GM11168 (cell line): Measurements from ENCODE around the gene ZBTB24.

Source experiments
- in situ Hi-C: fragments of 300-500 bp; cut with MboI; formaldehyde crosslinking; loops from one replicate; pipeline ENCODE4 v1.12.0; 2022; ENCODE audit warnings: low sequenced_read_pairs; ENCODE audit not compliant: unreplicated experiment

ZBTB24 gene

DNA sequence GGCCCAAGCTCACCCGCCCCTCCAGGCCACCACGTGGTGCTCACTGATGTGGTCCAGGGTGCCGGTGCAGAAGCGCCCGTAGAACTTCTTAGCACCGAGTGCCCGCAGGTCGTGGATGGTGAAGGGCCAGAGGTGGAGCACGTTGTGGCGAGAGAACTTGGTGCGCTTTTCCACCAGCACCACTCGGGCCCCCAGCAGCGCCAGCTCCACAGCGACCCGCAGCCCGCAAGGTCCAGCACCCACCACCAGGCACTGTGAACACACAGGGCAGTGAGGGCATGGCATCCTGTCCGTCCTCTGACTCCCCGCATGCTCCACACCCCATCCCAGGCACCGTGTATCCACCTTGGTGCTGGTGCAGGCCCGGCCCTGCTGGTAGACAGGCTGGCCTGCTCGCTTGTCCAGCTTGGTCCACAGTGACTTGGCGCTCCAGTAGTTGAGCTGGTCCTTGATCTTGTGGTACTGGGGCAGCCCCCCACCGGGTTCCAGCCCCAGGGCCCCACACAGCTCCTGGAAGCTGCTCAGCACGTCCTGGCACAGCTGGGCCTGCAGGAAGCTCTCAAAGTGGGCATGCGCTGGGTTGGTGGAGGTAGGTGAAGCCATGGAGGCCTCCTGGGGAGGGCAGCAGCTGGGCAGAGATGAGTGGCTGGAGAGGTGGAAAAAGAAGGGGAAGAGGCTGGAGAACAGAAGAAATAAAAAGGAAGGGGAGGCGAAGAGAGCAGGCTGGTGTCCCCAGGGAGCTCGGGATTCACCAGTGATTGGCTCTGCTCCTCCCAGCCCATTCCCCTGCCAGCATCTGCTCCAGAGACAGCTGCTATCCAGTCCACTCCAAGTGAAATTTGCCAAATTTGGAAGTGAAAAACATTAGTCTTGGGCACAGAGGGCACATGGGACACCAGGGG, 29.2 kb downstream of the ZBTB24 start:
- in situ Hi-C loops, result no loop called here

DNA sequence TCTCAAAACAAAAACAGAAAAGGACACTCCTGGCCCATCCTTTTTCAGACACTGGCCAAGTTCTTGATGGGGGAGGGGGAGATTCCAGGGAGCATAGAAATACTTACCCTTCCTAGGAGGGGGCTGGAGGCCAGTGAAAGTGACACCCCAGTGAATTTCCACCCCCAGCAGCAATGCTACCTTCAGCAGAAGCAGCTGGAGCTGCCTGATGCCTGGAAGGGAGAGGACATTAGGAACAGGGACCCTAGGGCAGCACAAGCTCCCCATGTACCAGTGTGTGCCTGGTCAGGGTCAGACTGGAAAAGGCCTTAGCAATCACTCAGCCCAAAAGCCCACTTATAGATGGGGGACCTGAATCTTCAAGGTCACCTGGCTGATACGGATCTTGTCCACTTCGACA, 29.9 kb downstream of the ZBTB24 start:
- in situ Hi-C loops, result no loop called here

DNA sequence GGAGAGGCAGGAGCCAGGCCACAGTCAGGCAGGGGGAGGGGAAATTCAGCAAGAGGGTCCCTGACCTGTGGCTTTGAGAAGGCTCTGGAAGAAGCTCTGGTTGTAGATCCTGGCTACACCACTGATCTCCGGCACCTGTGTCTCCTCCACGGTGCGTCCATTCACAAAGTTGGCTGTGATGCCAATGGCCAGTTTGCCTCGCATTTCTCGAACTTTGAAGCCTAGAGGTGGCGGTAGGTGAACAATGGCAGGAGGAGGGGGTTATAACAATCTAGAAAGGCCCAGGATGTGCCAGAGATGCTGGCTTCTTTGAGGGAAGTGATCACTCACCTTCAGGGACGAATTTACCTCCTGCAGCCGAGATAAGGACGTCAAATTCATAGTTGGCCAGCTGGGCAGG, 30.8 kb downstream of the ZBTB24 start:
- in situ Hi-C loops, result no loop called here

DNA sequence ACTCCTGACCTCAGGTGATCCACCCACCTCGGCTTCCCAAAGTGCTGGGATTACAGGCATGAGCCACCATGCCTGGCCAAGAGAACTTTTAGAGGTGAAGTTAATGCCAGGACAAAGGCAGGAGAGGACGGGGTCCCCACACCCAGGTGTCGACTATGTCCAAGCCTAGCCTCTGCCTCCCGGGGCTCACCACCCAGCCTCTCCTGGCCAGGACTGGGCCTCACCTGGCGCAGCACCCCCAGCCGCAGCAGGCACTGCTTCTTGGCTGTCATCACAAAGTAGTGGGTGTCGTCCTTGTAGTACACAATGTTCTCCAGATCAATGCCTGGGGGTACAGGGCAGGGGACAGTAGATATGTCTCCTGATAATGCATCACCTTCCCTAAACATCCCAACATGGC, 31.6 kb downstream of the ZBTB24 start:
- in situ Hi-C loops, result no loop called here

DNA sequence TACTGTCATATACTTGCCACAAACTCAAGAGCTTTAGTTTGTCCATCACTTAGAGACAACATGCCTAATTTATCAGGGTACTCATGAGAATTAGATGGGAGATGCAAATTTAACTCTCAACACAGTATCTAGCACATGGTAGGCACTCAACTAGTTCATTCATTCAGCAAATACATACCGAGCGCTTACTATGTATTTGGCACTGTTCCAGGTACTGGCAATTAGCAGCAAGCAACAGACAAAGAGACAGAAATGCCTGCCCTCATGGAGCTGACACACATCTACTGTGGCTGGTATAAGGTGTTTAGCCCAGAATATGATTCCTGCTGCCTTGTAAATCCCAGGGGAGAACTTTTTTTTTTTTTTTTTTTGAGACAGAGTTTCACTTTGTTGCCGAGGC, 32.2 kb downstream of the ZBTB24 start:
- in situ Hi-C loops, result no loop called here

DNA sequence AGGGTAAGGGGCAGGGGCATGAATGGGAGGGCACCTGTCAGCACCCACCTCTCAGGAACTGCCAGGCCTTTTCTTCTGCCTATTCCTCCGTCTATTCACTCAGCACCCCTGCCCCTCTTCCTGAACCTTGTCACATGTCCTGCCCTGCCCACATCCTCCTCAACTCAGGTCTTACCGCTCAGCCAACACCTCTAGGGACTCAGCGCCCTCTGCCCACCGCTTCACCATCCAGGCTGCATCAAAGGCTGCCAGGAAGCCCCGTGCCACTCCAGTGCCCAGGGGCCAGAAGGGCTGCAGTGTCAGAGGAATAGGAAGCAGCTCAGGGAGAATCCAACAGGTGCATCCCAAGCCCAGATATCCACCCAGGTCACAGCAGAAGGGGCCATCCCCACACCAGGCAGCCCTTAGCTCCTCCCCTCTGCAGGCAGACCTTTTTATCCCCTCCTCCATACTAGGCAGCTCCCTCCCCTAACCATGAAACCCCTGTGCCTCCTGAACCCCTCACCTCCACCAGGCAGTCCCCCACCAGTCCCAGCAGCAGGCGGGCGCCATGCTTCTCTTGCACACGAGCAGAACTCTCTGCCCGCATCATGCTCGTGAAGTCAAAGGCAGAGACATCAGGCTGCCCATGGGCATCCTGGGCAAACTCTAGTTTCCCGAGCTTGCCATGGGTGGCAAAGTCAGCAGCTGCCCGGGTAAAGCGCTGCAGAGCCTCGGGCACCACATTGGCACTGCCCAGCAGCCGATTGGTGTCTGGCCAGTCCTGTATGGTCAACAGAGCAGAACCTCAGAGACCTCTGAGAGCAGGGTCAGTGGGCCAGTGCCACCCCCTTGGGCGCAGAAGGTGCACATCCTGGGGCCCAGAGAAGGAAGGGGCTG, 33.0 kb downstream of the ZBTB24 start:
- in situ Hi-C loops, result no loop called here

DNA sequence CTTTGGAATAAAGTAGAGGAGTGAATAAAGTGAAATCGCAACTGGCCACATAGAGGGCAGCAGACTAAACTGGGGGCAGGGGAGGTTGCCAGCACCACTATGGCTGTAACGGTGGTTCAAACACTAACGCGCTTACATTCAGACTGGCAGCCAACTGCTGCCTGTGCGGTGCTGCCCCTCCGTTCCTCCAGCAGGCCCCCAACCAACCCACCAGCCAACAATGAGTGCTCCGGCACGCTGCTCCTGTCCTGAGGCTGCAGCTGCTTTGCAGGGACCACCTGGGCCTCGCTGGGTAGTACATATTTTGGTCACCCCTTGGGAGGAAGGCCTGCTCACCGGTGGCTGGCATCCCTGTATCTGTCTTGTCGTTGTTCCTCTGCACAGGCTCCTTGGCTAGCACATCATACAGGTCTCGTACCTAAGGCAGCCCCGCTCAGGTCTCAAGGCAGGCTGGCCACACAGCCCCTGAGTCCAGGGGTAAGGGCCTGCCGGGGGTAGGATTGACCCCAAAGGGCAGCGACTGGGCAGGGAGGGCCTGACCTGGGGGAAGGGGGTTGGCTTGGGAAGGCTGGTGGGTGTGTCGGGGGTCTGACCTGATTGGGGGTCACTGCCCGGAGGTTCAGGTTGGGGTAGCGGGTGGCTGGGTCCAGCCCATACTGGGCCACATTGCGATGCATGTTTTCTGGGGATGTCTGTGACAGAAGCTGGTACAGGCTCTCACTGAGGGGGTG, 33.8 kb downstream of the ZBTB24 start:
- in situ Hi-C loops, result no loop called here

DNA sequence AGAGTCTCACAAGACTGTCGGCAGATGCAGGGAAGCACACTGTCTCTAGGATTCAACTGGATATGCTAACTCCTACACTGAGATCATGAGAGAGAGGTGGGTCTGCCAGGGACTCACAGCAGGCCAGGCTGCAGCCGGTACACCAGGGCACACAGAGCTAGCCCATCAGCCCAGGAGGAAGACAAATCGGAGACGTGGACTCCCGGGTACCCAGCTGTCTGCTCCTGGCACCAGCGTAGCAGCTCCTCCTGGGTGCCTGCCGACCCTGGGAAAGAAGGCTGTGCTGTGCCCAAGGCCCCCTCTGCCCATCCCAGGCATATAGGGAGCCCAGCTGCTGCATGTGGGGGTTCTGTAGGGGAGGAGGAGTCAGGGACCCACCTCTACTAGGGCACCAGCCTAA, 34.4 kb downstream of the ZBTB24 start:
- in situ Hi-C loops, result no loop called here

DNA sequence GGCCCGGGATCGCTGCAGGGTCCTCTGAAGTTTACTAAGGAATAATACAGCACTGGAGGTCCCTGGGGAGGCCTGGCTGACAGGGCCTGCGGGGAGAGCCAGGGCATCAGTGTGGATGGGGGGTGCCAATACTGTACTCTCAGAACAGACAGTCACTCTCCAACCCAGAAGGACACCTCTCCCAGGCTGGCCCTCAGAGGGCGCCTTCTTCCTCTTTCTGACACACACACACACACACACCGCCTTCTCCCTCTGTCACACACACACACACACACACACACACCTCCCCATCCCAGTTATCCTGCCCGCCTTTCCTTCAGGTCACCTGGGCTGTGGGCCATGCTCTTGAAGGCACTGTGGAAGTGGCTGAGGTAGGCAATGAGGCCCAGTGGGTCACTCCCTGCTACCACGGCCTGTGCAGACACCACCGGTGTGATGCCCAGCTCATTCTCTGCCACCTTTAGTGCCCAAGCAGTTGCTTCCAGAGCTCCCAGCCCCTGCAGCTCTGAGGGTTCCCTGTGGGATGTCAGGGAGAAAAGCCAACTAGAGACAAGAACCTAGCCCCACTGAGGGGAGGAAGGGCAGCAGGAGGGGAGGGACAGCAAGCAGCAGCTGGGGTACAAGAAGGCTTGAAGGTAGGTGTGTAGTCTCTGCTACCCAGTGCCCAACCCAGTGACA, 35.0 kb downstream of the ZBTB24 start:
- in situ Hi-C loops, result no loop called here

DNA sequence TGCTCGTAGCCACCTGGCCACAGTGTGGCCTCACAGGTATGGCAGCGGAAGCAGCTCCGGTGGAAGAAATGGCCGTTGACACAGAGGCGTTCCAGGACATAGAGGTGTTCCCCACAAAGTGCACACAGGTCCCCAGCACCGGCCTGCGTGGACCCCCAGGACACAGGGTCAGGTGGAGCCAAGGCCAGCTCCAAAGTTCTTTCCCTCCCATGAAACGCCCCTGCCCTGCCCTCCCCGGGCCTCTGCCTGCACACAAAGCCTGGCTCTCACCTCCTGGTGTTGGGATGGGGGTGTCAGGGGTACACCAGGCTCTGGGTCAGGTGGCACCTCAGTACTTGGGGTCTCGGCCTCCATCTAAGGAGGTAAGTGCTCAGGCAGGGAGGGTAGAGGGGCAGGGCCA, 35.9 kb downstream of the ZBTB24 start:
- in situ Hi-C loops, result no loop called here

DNA sequence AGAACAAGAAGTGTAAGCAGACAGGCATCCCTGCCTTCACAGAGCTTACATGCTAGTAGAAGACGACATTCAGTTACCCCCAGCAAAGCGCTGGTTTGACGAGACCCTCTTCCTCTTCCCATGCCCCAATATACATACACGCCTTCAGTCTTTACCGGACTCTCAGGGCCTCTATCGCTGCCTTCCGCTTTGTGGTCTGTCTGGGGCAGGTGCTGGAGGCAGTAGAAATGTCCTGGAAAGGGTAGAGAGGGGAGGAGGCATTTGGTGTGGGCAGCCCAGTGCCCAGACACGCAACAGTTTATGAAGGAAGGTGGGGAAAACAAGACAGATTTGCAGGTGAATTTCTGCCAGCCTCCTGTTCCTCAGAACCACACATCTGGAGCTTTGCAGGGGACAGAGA, 36.5 kb downstream of the ZBTB24 start:
- in situ Hi-C loops, result no loop called here

DNA sequence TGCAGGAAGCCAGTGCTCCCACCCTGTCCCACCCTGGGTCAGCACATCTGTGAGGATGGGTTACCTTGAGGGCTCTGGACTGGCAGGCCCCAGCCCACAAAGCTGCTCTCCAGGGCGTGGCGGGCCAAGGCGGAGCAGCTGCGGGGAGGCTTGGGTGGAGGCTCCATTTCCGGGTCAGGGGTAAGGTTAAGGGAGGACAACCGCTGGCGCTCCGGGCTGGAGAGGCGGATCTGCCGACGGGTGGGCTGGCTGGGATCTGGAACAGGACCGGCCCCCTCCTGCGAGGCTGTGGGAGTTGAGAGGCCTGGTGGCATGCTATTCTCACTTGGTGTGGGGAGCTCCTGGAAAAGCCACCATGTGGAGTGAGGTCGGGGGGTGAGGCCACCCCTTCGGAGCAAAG, 36.9 kb downstream of the ZBTB24 start:
- in situ Hi-C loops, result no loop called here

DNA sequence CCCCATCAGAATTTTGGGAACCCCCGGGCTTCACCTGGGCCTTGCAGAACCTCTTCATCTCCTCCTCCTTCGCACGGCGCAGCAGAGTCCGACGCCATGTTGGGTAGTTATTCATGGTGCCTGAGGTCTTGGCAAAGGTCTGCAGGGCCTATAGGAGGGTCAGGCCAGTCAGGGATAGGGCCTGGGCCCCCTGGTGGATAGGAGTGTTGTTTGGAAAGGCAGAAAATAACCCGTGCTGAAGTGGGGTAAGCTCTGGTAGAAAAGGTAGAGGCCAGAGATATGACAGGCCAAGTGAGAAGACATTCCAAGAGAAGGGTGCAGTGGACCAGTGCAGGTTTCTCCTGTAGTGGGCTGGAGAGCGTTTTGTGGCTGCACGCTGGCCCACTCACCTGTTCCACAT, 37.6 kb downstream of the ZBTB24 start:
- in situ Hi-C loops, result no loop called here

DNA sequence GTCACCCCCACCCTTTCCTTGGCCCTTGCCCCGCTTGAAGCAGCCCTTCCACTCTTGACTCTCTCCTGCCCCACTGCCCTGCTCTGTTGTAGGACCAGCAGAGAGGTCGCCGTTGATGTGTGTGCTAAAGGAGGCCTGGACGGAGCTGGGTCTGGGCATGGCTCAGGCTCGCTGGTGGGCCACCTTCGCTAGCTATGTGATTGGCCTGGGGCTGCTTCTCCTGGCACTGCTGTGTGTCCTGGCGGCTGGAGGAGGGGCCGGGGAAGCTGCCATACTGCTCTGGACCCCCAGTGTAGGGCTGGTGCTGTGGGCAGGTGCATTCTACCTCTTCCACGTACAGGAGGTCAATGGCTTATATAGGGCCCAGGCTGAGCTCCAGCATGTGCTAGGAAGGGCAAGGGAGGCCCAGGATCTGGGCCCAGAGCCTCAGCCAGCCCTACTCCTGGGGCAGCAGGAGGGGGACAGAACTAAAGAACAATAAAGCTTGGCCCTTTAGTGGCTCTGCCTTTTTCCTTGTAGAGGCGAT, 39.5 kb downstream of the ZBTB24 start:
- in situ Hi-C loops, result no loop called here

DNA sequence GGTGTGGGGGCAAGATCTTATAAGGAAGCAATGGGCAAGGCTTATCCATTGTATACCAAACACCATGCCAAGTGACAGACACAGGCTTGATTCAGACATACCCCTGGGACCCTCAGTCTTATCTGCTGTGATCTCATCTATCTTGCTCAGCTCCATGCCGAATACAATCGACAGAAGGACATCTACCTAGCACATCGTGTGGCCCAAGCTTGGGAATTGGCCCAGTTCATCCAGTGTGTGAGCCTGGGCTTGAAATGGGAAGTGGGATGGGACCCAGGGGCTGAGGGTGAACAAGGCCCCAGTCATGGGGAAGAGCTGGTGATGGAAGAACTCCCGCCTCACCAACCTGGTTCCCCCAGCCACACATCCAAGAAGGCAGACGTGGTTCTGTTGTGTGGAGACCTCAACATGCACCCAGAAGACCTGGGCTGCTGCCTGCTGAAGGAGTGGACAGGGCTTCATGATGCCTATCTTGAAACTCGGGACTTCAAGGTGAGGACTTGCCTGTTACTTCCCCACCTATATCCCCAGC, 40.6 kb downstream of the ZBTB24 start:
- in situ Hi-C loops, result no loop called here

DNA sequence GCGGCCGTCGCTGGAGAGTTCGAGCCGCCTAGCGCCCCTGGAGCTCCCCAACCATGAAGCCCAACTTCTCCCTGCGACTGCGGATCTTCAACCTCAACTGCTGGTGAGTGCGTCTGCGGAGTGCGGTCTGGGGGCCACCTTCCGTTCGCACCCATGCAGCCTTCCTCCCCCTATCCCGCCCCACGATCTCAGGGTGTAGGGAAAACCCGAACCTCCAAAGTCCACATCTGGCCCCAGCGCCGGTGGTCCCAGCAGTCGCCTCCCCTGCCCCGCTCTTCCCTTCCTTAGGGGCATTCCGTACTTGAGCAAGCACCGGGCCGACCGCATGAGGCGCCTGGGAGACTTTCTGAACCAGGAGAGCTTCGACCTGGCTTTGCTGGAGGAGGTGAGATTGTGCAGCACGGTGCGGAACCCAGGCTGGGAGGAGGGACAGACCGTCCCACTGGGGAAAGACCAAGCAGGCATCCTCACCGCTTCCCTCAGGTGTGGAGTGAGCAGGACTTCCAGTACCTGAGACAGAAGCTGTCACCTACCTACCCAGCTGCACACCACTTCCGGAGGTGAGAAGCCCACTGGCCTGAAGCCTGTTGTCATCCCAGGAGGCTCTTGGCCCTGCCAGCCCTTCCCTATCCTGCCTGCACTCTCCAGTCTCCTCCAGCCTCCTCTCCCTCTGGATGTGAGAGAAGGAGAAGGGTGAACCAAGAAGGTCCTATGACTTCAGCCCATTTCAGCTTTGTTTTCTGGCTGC, 41.8 kb downstream of the ZBTB24 start:
- in situ Hi-C loops, result no loop called here

DNA sequence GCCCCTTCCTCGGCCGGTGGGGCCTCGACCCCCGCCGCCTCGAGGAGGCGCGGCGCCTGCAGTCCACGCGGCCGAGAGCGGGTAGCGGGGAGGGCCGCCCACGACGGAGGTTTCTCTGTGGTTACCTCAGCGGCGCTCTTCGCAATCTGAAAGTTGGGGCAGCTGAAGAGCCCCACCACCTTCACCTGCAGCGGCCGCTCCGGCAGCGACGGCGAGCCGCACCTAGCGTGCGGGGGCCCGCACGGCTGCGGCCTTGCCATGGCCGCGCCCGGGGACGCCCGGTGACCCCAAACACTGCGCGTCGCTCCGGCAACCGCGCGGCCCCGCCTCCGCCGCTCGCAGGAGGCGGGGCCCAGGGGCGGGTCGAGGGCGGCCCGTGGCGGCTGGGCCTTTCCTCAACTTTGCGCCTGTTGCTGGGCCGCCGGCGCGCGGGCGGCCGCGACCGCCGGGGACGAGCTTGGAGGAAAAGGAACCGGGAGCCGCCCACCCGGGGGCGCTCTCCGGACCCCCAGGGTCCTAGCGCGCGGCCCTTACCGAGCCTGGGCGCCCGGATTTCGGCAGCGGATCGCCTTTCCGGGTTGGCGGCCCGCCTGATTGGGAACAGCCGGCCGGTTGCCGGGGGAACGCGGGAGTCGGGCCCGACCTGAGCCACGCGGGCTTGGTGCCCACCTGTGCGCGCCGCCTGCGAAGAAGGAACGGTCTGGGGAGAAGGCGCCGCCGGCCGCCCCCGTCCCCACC, 42.5 kb downstream of the ZBTB24 start, which contains the start of the genes PPIL6 and SMPD2:
Gene PPIL6 (minus strand): TSS at position 298 of the 738 bp plus-strand sequence. CDS start 38 bp downstream, at position 260.
Gene SMPD2 (plus strand): TSS at position 394 of the 738 bp plus-strand sequence. CDS start 398 bp downstream, outside the sequence.
- in situ Hi-C loops, result no loop called here

DNA sequence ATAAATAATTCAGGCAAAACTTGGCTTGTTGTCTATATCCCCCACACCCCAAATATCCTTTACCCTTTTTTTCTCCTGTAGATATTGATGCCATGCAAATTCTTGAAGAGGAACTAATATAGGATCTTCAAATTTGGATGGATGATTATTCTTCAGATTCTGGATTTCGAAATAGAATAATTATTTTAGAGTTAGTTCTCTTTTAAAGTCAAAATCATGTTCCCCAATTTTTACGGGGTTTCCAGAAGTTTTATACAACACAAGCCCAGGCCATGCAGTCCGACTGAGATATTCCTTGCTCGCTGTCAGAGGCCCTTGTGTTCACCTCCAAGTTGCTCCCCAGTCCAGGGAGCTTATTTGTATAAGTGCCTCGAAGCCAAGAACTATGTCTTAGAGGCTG, 47.0 kb downstream of the ZBTB24 start:
- in situ Hi-C loops, result no loop called here
